Measurements from ENCODE around the gene DCST1.

DNA sequence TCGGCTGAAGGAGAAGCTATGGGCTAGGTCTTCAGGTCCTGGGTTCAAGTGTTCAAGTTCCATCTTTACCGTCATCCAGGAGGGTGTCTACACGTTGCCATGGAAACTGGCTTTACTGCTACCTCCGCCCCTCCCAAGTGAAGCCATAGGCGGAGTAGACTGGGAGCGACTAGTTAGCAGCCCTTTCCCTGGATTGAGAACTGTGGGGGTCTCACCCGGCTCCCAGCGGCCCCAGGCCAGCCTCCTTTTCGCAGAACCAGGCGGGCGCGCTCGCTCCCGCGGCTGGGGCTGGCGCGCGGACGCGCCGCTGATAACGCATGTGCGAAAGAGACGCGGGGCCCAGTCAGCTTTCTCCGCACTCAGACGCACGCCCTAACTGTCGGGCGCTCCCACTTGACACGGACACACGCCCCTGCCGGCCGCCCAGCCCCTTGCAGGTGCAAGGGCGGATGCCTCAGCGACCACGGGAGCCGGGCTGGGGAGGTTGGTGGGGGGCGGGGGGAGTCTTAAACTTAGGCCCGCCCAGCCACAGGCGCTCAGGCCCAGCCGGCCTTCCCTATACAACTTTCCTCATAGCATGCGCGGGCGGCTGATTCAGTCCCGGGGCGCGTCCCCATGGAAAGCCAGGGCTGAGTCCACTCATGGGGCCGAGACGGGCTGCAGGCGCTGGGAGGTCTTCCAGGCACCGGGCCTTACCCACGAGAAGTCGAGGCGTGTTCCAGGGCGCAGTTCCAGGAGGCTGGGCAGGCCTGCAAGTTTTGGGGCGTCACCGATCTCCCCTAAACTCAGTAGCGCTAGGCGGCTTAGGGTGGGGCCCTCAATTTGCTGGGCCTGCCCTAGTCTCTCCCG is 37.3 kb downstream of the DCST1 start:
- no peak for TF ChIP-seq POLR2A (IDR thresholded peaks at IDR 0.05; ENCODE audit: low read length)
- TF ChIP-seq JUN (IDR thresholded peaks at IDR 0.05), result no peak
- TF ChIP-seq, protein P1, sequence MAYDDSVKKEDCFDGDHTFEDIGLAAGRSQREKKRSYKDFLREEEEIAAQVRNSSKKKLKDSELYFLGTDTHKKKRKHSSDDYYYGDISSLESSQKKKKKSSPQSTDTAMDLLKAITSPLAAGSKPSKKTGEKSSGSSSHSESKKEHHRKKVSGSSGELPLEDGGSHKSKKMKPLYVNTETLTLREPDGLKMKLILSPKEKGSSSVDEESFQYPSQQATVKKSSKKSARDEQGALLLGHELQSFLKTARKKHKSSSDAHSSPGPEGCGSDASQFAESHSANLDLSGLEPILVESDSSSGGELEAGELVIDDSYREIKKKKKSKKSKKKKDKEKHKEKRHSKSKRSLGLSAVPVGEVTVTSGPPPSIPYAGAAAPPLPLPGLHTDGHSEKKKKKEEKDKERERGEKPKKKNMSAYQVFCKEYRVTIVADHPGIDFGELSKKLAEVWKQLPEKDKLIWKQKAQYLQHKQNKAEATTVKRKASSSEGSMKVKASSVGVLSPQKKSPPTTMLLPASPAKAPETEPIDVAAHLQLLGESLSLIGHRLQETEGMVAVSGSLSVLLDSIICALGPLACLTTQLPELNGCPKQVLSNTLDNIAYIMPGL (CRISPR knock-in tag; IDR thresholded peaks at IDR 0.05; ENCODE audit: borderline replicate concordance), result no peak
- TF ChIP-seq RCOR1 (IDR thresholded peaks at IDR 0.05; ENCODE audit: low read depth, low read length), result no peak
- TF ChIP-seq SMC3 (IDR thresholded peaks at IDR 0.05), result no peak
- TF ChIP-seq, protein P2, sequence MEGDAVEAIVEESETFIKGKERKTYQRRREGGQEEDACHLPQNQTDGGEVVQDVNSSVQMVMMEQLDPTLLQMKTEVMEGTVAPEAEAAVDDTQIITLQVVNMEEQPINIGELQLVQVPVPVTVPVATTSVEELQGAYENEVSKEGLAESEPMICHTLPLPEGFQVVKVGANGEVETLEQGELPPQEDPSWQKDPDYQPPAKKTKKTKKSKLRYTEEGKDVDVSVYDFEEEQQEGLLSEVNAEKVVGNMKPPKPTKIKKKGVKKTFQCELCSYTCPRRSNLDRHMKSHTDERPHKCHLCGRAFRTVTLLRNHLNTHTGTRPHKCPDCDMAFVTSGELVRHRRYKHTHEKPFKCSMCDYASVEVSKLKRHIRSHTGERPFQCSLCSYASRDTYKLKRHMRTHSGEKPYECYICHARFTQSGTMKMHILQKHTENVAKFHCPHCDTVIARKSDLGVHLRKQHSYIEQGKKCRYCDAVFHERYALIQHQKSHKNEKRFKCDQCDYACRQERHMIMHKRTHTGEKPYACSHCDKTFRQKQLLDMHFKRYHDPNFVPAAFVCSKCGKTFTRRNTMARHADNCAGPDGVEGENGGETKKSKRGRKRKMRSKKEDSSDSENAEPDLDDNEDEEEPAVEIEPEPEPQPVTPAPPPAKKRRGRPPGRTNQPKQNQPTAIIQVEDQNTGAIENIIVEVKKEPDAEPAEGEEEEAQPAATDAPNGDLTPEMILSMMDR (IDR thresholded peaks at IDR 0.05), result no peak
- no peak for TF ChIP-seq HEYL (CRISPR knock-in tag; IDR thresholded peaks at IDR 0.05)
- TF ChIP-seq, protein P3, sequence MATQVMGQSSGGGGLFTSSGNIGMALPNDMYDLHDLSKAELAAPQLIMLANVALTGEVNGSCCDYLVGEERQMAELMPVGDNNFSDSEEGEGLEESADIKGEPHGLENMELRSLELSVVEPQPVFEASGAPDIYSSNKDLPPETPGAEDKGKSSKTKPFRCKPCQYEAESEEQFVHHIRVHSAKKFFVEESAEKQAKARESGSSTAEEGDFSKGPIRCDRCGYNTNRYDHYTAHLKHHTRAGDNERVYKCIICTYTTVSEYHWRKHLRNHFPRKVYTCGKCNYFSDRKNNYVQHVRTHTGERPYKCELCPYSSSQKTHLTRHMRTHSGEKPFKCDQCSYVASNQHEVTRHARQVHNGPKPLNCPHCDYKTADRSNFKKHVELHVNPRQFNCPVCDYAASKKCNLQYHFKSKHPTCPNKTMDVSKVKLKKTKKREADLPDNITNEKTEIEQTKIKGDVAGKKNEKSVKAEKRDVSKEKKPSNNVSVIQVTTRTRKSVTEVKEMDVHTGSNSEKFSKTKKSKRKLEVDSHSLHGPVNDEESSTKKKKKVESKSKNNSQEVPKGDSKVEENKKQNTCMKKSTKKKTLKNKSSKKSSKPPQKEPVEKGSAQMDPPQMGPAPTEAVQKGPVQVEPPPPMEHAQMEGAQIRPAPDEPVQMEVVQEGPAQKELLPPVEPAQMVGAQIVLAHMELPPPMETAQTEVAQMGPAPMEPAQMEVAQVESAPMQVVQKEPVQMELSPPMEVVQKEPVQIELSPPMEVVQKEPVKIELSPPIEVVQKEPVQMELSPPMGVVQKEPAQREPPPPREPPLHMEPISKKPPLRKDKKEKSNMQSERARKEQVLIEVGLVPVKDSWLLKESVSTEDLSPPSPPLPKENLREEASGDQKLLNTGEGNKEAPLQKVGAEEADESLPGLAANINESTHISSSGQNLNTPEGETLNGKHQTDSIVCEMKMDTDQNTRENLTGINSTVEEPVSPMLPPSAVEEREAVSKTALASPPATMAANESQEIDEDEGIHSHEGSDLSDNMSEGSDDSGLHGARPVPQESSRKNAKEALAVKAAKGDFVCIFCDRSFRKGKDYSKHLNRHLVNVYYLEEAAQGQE (IDR thresholded peaks at IDR 0.05), result no peak
- no peak for TF ChIP-seq HDAC2 (IDR thresholded peaks at IDR 0.05)
- no peak for TF ChIP-seq JUNB (IDR thresholded peaks at IDR 0.05)

All from A549 (cell line).